NCI-H2196 treated with DMSO at 0.1 percent for 48 hours (cell line): Measurements from ENCODE around the gene PHACTR1.

Experiments used
- DNase-seq: peaks from one replicate; lab custom pipeline; 2025; ENCODE audit not compliant: unreplicated experiment; lab: John Stamatoyannopoulos, UW

PHACTR1 gene

GRCh38 chr6:12802440-12802839, 85.9 kb downstream of the PHACTR1 start:
- DNase-seq, result no peak

DNA sequence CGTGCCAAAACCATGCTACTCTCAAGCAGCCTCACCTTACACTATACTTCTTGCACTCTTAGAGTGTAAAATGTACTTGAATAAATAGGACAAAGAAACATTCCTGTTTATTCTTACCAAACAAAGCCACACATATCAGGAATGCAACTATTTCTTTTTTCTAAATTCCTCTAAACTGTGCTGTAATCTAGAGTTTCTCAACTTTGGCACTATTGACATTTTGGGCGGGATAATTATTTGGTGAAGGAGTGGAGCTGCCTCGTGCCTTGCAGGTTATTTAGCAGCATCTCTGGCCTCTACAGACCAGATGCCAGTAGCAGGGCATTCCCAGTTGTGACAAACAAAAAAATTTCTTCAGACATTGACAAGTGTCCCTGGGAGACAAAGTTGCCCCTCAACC, 86.9 kb downstream of the PHACTR1 start:
- no peak for DNase-seq

DNA sequence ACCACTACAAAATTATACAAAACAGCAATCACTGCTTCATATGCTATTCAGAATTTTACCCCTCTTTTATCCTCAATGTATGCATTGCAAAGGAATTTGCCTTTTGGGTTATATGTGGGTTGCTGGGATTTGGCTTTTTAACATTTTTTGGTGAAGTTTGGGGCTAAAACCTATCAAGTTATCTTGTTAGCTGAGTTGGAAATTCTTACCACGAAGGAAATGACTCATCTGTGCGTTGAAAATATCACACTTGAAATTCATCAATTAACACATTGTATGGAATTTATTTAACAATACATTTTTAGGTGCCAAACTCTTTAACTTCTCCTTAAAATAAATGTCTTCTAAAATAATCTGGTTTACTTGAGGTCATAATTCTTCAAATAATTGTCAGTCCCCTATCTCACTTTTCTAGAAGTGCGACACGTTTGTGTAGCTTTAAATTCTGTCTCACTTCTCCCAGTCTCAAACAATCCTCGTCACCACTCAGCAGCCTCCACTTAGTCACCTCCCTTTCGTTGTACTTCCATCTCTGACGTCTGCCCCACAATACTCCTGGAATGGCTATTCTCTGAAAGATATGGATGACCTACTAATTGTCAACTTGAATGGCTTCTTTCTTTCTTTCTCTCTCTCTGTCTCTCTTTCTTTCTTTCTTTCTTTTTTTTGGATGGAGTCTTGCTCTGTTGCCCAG, 88.5 kb downstream of the PHACTR1 start:
- no peak for DNase-seq

GRCh38 chr6:12806136-12806535, 89.6 kb downstream of the PHACTR1 start:
- DNase-seq, result no peak

- no peak for DNase-seq
Measured at GRCh38 chr6:12806796-12807195, 90.2 kb downstream of the PHACTR1 start.

- no peak for DNase-seq
Measured at GRCh38 chr6:12811519-12811918, 95.0 kb downstream of the PHACTR1 start.

GRCh38 chr6:12813321-12813720, 96.8 kb downstream of the PHACTR1 start:
- DNase-seq, result no peak

DNA sequence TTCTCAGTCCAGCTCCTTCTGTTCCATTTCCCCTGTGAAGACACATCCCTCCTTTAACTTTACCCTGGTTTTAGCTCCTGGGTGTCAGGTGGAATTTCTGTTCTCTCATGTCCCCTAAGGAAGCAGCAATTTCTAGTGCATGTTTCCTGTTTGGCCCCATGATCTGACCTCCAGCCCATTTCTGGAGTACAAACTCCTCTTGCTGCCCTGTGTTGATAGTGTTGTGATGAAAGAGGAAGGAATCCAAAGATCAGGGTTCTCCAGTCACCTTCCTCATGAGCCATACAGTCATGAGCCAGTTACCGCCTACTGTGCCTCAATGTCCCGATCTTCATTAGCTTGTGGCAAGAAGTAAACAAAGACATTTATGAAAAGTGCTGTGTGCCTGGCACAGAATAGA, 97.4 kb downstream of the PHACTR1 start:
- DNase-seq, result no peak

- no peak for DNase-seq
Measured at GRCh38 chr6:12815089-12815488, 98.5 kb downstream of the PHACTR1 start.

- DNase-seq, result no peak
Measured at GRCh38 chr6:12815884-12816600, 99.5 kb downstream of the PHACTR1 start.

GRCh38 chr6:12818324-12818723, 101.8 kb downstream of the PHACTR1 start:
- no peak for DNase-seq

DNA sequence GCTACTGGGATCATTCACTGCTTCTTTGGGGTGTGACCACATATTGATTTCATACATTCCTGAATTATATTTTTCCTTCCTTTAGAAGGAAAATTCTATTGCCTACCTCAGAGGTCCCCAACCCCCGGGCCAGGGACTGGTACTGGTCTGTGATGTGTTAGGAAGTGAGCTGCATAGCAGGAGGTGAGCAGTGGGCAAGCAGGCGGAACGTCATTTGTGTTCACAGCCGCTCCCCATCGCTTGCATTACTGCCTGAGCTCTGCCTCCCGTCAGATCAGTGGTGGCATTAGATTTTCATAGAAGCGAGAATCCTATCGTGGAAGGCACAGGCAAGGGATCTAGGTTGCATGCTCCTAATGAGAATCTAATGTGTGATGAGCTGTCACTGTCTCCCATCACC, 107.3 kb downstream of the PHACTR1 start:
- DNase-seq, result no peak

DNA sequence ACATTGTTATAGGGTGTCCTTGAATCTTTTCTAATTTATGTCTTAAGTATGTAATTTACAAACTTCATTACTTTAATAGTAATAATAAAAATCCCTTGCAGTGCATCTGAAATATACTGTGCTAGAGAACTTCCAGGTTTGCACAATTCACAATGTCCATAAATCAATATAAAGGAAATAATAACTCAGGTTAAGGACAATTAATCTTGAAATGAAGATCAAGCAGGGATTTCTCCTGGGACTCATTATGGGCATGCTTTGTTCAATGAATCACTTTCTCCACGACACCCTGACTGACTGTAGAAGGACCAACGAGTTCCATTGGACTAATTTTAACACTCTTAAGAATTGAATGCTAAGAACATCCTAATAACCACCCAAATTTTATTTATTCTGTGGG, 110.0 kb downstream of the PHACTR1 start:
- DNase-seq, result no peak

- DNase-seq, result no peak
Measured at GRCh38 chr6:12827921-12828320, 111.4 kb downstream of the PHACTR1 start.

DNA sequence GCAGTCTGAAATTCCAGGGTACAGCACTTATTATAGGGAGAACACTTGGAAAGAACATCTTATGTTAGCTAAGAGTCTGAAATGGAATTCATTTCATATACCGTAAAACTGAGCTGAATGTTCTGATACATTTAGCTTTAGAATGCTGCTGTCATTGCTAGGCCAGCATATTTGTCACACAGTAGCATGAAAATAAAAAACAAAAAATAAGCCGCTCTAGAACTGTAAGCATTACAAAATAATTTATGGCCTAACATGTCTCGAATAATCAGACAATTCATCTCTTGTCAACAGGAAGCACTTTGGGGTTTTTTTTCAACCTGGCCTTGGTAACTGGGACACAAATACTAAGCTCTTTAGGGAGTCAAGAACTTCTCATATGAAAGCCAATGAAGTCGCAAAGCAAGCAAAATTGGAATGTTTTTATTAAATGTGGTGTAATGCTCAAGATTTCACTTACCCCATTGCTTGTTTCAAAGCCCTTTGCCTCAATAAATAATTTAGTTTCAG, 115.7 kb downstream of the PHACTR1 start:
- DNase-seq, result no peak

DNA sequence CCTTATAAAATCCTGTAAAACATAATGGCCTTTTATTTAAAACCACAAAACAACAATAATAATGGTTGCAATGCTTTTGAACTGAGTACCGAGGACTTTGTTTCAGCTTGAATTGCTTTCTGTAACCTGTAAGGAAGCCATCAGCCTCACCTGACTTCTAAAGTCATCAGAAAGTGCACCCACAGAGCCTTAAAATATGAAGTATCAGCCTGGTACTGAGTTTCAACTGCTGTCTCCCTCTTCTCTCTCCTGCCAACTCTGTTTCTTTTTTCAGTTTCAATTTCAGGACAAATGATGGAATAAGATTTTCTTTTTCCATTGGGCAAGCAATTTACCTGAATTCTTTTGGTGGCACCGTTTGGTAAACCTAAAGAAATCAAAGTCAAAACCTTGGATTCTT, 119.4 kb downstream of the PHACTR1 start:
- no peak for DNase-seq

- no peak for DNase-seq
Measured at GRCh38 chr6:12841619-12842018, 125.1 kb downstream of the PHACTR1 start.

DNA sequence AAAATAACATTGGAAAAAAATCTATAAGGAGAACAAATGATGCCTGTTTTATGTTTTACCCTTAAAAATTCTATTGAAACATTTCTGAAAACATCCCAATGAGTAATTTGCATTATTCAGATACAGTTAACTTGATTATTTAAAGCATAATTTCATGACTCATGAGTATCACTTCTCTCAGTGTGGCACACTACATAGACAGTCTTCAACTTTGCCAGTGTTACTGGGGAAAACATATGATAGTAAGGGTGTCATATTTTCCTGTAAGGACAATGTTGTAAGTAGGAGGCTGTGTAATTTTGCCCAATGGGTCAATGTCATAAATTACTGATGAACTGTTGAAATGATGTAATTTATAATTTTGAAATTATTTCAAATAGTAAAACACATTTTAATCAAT, 125.5 kb downstream of the PHACTR1 start:
- no peak for DNase-seq

DNA sequence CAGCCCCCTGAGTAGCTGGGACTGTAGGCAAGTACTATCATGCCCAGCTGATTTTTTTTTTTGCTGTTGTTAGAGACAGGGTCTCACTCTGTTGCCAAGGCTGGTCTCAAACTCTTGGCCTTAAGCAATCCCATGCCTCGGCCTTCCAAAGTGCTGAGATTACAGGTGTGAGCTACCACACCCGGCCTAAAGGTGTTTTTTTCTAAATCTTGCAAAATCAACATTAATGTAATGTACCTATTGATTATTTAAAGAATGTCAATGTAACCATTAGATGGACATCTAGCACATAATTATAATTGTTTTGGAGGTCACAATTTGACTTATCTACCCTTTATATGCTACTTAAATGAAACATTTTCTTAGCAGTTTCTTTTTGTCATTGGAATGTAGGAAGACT, 126.1 kb downstream of the PHACTR1 start:
- no peak for DNase-seq

DNA sequence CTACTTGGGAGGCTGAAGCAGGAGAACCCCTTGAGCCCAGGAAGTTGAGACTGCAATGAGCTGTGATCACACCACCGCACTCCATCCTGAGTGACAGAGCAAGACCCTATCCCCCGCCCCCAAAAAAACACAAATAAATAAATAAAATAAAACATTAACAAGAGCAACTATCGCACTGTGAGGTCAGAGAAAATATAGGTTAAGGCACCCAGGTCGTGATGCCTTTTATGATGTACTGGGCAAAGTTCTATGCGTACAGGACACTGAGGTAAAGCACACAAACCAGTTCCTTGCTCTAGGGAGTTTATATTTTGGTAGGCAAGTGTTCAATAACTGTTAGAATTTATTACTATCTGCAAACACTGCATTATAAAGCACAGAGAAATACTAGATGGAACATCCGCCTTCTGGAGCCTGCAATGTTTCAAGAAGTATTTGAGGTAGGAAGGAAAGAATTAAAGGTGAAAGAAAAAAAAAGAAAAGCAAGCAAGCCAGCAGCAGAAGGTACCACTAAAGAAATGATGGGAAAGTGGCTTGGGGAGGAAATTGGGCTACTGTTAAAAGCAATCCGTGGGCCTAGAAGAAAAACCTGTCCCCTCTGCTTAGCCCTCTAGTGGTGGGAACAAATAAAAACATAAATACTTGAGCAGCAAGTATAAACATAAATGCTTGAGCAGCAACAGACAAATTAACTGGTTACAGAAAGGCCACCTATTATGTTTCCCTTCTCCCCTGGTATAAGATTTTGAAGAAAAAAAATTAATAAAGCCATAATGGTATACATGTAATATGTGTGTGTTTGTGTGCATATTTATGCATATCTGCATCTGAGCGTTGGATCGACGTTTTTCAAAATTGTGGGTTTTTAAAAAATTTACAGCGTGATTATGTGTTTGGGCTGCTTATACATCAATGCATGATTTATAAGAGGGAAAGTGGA, 128.0 kb downstream of the PHACTR1 start:
- no peak for DNase-seq

GRCh38 chr6:12845224-12846004, 128.8 kb downstream of the PHACTR1 start:
- no peak for DNase-seq
